ENCODE measurements around the gene GNAS-AS1. TPM values are rescaled to one million over a fixed set of nuclear protein-coding genes. Genes with fewer than 3 reads are reported as not detected.

GNAS-AS1 gene
- total and polyA plus RNA-seq, 10 of the 15 experiments (the other 5 are each of a cell fraction or from before 2014, with no cell fraction given): 0.06 to 2.7 (median 1.2) TPM

GRCh38 chr20:58816957-58817651, 33.6 kb downstream of the GNAS-AS1 start:
- ChIA-PET RAD21 (ENCODE audit: unreplicated experiment) (no interaction called here), SMC1A (ENCODE audit: uncharacterized antibody, unreplicated experiment) (no interaction called here), POLR2A (no interaction called here), CTCF (no interaction called here)
- TF ChIP-seq SMARCA5 (IDR thresholded peaks at IDR 0.05) (no peak), PAX8 (IDR thresholded peaks at IDR 0.05) (no peak), IKZF1 (conservative IDR thresholded peaks at IDR 0.05) (no peak), LARP7 (IDR thresholded peaks at IDR 0.05) (no peak), ATF3 (IDR thresholded peaks at IDR 0.05; ENCODE audit: borderline replicate concordance, extremely low read depth, low read depth, low read length) (no peak), DPF2 (IDR thresholded peaks at IDR 0.05) (no peak), SRF (IDR thresholded peaks at IDR 0.05; ENCODE audit: low read depth in 2 of 2, low read length in 2 of 2) (no peak)
- TF ChIP-seq, protein P1, sequence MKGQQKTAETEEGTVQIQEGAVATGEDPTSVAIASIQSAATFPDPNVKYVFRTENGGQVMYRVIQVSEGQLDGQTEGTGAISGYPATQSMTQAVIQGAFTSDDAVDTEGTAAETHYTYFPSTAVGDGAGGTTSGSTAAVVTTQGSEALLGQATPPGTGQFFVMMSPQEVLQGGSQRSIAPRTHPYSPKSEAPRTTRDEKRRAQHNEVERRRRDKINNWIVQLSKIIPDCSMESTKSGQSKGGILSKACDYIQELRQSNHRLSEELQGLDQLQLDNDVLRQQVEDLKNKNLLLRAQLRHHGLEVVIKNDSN (IDR thresholded peaks at IDR 0.05; ENCODE audit: borderline replicate concordance, extremely low read length, insufficient read depth, low read depth, low read length): no peak
- TF ChIP-seq, protein P2, sequence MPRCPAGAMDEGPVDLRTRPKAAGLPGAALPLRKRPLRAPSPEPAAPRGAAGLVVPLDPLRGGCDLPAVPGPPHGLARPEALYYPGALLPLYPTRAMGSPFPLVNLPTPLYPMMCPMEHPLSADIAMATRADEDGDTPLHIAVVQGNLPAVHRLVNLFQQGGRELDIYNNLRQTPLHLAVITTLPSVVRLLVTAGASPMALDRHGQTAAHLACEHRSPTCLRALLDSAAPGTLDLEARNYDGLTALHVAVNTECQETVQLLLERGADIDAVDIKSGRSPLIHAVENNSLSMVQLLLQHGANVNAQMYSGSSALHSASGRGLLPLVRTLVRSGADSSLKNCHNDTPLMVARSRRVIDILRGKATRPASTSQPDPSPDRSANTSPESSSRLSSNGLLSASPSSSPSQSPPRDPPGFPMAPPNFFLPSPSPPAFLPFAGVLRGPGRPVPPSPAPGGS (IDR thresholded peaks at IDR 0.05; ENCODE audit: borderline replicate concordance, insufficient read depth, low read depth, low read length, poor library complexity, severe bottlenecking): no peak
- H4K20me1 ChIP-seq (ENCODE audit: control insufficient read depth, insufficient read depth): no peaks in the 10 kb centered on the region; the same call in 1 of the 2 replicates
- H3K36me3 ChIP-seq (ENCODE audit: control insufficient read depth in 2 of 2, insufficient read depth in 2 of 2, low read length in 1 of 2): peaks cover 0 to 2% of the 10 kb centered on the region in 2 experiments; a peak in 1 of 4 replicates
- no peak overlapping the region for H3K9ac ChIP-seq (ENCODE audit: control insufficient read depth, insufficient read depth, low read length)
- H3K79me2 ChIP-seq (ENCODE audit: control insufficient read depth, insufficient read depth, low read length): no peaks in the 10 kb centered on the region
- H3K27ac ChIP-seq (ENCODE audit: control insufficient read depth, insufficient read depth): no peak overlapping the region
- in situ Hi-C loops (cut with MboI): no loop called here
- intact Hi-C loops (cut with micrococcal nuclease; ENCODE audit: unreplicated experiment): no loop called here
- FAIRE-seq: no peak
- BruUV-seq (replicated peaks): no TSS peak
- H3K4me3 ChIP-seq: no peak overlapping the region
- no peaks in the 10 kb centered on the region for H3K9me3 ChIP-seq (replicated peaks; ENCODE audit: control insufficient read depth, insufficient read depth, low read length)
- no peaks in the 10 kb centered on the region for H3K27me3 ChIP-seq (replicated peaks in 1 of 2; ENCODE audit: control insufficient read depth in 2 of 2, insufficient read depth in 2 of 2, low read length in 1 of 2)
- no peak for ATAC-seq
- no peak overlapping the region for H2AFZ ChIP-seq (ENCODE audit: control insufficient read depth, low read depth, low read length)
- H3K4me2 ChIP-seq (ENCODE audit: control insufficient read depth, insufficient read depth): no peak overlapping the region
- no peaks in the 10 kb centered on the region for H3K4me1 ChIP-seq (ENCODE audit: control insufficient read depth, insufficient read depth, low read length)
- no peak for DNase-seq (ENCODE audit: low read depth, low spot score)
- 56% methylated on average over 29 of the region's 30 CpGs for WGBS (ENCODE audit: insufficient coverage, insufficient replicate concordance, low lambda C conversion rate, missing lambda C conversion rate)
